Astrocyte of the hippocampus (primary cell): ENCODE measurements around the gene FARP1.

Experiments
- DNase-seq: peaks from one replicate; pipeline ENCODE4 v3.0.0; 2011; ENCODE audit warnings: low read depth, low spot score

The FARP1 gene

GRCh38 chr13:98504371-98504963, 361.6 kb downstream of the FARP1 start:
- DNase-seq = no peak
